Spleen (tissue), 7 donors: Measurements from ENCODE around the gene CDC42EP3.

Experiments
- POLR2A ChIP-seq, 3 donors: fragments of 450-650 bp; IDR thresholded peaks; one replicate each; pipeline ENCODE4 v1.5.1; 2017; ENCODE audit warnings: antibody characterized with exemption in 3 of 3, mild to moderate bottlenecking in 1 of 3
- TF ChIP-seq, protein P1 (sequence below), 11 experiments: fragments of 200-600 bp in 7 of 11; fragments of 450-650 bp in 4 of 11; sonication (generic) in 4 of 11; IDR thresholded peaks in 8 of 11; conservative IDR thresholded peaks in 3 of 11; 1 replicate in 7 of 11; 2 replicates in 4 of 11; pipeline versions ENCODE4 v1.4.0 to v1.8.0; 2016 to 2021; ENCODE audit warnings: antibody characterized with exemption in 11 of 11, inconsistent platforms in 4 of 11, mild to moderate bottlenecking in 1 of 11
- donor health status: DM: no; HTN: no; CAD: no; lungs with moderate emphysema.
- donor health status: DM: no; HTN: no; CAD: no.
- donor health status: DM: no; HTN: no; CAD: no.

DNA sequence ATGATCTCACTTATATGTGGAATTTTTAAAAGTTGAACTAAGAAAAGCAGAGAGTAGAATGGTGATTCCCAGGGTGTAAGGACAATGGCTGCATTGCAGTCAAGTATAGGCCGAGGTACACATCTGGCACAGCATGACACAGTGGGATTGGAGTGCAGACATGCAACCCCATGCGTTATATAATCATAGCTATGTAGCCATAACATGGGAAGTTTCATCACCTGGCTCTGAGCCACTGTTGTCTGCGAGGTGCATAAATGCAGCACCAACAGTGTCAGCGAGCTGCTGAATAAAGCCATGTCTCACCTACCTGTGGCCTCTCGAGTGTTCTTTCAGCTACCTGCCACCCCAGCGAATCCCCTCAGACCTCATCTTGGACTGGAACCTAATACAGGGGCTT, 61.7 kb downstream of the CDC42EP3 start:
- TF ChIP-seq, protein P1, sequence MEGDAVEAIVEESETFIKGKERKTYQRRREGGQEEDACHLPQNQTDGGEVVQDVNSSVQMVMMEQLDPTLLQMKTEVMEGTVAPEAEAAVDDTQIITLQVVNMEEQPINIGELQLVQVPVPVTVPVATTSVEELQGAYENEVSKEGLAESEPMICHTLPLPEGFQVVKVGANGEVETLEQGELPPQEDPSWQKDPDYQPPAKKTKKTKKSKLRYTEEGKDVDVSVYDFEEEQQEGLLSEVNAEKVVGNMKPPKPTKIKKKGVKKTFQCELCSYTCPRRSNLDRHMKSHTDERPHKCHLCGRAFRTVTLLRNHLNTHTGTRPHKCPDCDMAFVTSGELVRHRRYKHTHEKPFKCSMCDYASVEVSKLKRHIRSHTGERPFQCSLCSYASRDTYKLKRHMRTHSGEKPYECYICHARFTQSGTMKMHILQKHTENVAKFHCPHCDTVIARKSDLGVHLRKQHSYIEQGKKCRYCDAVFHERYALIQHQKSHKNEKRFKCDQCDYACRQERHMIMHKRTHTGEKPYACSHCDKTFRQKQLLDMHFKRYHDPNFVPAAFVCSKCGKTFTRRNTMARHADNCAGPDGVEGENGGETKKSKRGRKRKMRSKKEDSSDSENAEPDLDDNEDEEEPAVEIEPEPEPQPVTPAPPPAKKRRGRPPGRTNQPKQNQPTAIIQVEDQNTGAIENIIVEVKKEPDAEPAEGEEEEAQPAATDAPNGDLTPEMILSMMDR (IDR thresholded peaks at IDR 0.05 in 8 of 11, conservative IDR thresholded peaks at IDR 0.05 in 3 of 11) = no peak
- TF ChIP-seq POLR2A (IDR thresholded peaks at IDR 0.05) = no peak
